ENCODE measurements around the gene CLEC1A.

CLEC1A gene

GRCh38 chr12:10097521-10097920 lies 1.3 kb downstream of the CLEC1A start:
- DNase-seq = no peak

- DNase-seq = no peak
These were observed 2.8 kb downstream of the CLEC1A start for GRCh38 chr12:10095971-10096370.

- no peak for DNase-seq
These were observed 4.0 kb downstream of the CLEC1A start for GRCh38 chr12:10094646-10095395.

- no peak for DNase-seq
These were observed 9.6 kb downstream of the CLEC1A start for GRCh38 chr12:10088955-10089900.

GRCh38 chr12:10088031-10088430 lies 10.8 kb downstream of the CLEC1A start:
- no peak for DNase-seq

- no peak for DNase-seq
These were observed 12.4 kb downstream of the CLEC1A start for GRCh38 chr12:10086387-10086786.

GRCh38 chr12:10084733-10085132 lies 14.1 kb downstream of the CLEC1A start:
- no peak for DNase-seq

- no peak for DNase-seq
These were observed 16.5 kb downstream of the CLEC1A start for GRCh38 chr12:10082117-10082874.

GRCh38 chr12:10075451-10075850 lies 23.3 kb downstream of the CLEC1A start:
- DNase-seq = no peak

GRCh38 chr12:10073261-10073660 lies 25.5 kb downstream of the CLEC1A start:
- DNase-seq = no peak

- no peak for DNase-seq
These were observed 26.7 kb downstream of the CLEC1A start for GRCh38 chr12:10072131-10072530.

GRCh38 chr12:10070380-10070779 lies 28.4 kb downstream of the CLEC1A start:
- no peak for DNase-seq

GRCh38 chr12:10069976-10070375 lies 28.8 kb downstream of the CLEC1A start:
- DNase-seq = no peak

GRCh38 chr12:10069099-10069498 lies 29.7 kb downstream of the CLEC1A start:
- no peak for DNase-seq

GRCh38 chr12:10068644-10069043 lies 30.1 kb downstream of the CLEC1A start:
- no peak for DNase-seq

- DNase-seq = no peak
These were observed 30.8 kb downstream of the CLEC1A start for GRCh38 chr12:10067942-10068341.

- no peak for DNase-seq
These were observed 31.5 kb downstream of the CLEC1A start for GRCh38 chr12:10067264-10067663.

GRCh38 chr12:10065241-10065640 lies 33.5 kb downstream of the CLEC1A start:
- DNase-seq = no peak

GRCh38 chr12:10058387-10058786 lies 40.4 kb downstream of the CLEC1A start:
- no peak for DNase-seq

- DNase-seq = no peak
These were observed 46.4 kb downstream of the CLEC1A start for GRCh38 chr12:10052193-10052913.

GRCh38 chr12:10048526-10048925 lies 50.3 kb downstream of the CLEC1A start:
- no peak for DNase-seq

- no peak for DNase-seq
These were observed 56.6 kb downstream of the CLEC1A start for GRCh38 chr12:10042167-10042566.
